ENCODE data around the gene TLCD5. TPM values are rescaled to one million over a fixed set of nuclear protein-coding genes. Genes with fewer than 3 reads are reported as not detected.

The TLCD5 gene
- total RNA-seq, 3 donors from 2014 or later, result 2.9 to 8.2 (median 6.9) TPM

DNA sequence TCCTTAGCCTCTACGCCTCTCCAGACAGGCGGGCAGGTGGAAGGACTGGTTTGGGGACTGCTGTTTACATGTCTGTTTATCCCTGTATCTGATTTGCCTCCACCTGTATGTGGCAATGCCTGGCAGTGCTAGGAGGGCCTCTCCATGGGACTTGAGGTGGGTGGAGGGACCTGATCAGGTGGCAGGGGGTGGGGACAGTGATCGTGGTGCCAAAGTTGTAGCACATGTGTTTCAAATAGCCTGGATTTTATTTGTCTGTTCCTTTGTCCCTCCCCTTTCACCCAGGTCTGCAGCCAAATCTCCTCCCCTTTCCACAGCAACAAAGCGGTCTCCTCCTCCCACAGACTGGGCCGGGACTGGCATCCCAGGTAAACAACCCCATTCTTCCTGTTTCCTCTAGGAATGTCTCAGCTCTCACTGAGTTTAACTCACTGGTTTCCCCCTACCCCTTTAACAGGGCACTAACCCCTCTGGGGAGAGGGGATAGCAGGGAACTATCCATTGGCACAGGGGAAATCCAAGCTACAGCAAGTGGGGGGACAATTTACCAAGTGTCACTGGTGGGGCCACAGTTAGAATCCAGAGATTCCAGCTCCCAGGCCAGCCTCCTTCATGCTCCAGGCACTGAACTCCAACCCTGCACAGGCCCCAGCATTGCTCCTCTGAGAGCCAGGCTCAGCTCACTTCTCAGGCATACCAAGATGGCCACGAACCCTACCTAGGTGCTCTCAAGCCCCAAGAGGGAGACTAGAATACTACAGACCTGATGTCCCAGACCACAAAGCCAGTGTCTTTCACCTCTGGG is 22.9 kb upstream of the TLCD5 start:
- Histone ChIP-seq H3K36me3 (no peaks in the 10 kb centered on the region), H3K27ac (peak overlapping the region; percentile 70 to 93)

DNA sequence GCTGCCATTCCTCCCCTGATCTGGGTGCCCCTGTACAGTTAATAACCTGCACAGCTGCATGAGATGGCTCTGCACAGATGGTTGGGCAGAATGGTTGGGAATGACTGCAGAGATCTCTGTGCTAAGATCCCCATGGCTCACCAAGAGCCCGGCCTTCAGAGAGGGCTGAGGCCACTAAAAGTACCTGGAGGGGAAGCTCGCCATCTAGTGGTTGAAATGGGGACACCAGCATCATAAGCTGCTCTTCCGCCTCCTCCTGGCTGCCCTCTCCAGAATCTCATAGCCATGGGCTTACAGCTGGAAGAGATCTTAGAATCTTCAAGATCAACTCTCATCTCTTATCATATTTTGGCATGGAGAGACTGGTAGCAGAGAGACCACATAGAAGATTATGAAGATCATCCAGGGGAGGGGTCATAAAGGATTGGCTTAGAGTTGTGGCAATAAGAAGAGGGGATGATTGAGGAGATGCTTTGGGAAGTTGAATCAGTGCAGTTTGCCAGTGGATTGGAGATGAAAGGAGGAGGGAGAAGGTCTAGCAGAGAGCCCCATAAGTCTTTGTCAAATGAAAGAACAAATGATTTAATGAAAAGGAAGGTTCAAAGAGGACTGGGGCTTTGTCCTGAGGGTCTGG is 22.0 kb upstream of the TLCD5 start:
- intact Hi-C loops (cut with DNase I; ENCODE audit: low total_unique reads), result no loop called here
- peak overlapping the region; percentile 70 to 93 for H3K27ac ChIP-seq

More for the DNA sequence above, 22.9 kb upstream of the TLCD5 start:
- Histone ChIP-seq H3K4me3 (no peak overlapping the region), H3K4me1 (peaks cover 0 to 17% of the 10 kb centered on the region in 2 donors), H3K9me3 (no peaks in the 10 kb centered on the region), H3K27me3 (no peaks in the 10 kb centered on the region)
- TF ChIP-seq, protein P1, sequence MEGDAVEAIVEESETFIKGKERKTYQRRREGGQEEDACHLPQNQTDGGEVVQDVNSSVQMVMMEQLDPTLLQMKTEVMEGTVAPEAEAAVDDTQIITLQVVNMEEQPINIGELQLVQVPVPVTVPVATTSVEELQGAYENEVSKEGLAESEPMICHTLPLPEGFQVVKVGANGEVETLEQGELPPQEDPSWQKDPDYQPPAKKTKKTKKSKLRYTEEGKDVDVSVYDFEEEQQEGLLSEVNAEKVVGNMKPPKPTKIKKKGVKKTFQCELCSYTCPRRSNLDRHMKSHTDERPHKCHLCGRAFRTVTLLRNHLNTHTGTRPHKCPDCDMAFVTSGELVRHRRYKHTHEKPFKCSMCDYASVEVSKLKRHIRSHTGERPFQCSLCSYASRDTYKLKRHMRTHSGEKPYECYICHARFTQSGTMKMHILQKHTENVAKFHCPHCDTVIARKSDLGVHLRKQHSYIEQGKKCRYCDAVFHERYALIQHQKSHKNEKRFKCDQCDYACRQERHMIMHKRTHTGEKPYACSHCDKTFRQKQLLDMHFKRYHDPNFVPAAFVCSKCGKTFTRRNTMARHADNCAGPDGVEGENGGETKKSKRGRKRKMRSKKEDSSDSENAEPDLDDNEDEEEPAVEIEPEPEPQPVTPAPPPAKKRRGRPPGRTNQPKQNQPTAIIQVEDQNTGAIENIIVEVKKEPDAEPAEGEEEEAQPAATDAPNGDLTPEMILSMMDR (IDR thresholded peaks at IDR 0.05), result no peak
- peak in 1 of 3 donors; percentile 57 for TF ChIP-seq POLR2AphosphoS5 (IDR thresholded peaks at IDR 0.05)
- peak; percentile 90 to 92 for DNase-seq (ENCODE audit: low spot score in 2 of 2)
- intact Hi-C loops (cut with DNase I; ENCODE audit: low total_unique reads), result no loop called here

DNA sequence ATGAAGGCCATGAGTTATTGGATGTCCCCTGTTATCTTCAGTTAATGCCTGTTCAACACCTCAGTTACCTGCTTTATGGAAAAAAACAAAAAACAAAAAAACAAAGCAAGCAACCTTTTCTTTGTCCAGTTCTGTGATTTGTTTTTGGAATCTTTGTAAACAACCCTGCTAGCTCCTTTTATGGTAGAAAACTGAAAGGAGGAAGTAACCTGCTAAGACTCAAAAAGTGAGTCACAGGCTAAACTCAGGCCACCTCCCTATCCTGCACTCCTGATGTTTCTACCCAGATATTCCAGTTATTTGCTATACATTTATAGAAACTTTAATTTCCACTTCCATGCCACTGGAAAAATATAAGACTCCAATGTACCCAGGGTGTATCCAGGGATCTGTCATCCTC is 20.6 kb upstream of the TLCD5 start:
- Histone ChIP-seq H3K27ac (peak overlapping the region; percentile 70 to 93), H3K4me3 (no peak overlapping the region), H3K9me3 (no peaks in the 10 kb centered on the region), H3K4me1 (peaks cover 0 to 17% of the 10 kb centered on the region in 2 donors), H3K36me3 (no peaks in the 10 kb centered on the region), H3K27me3 (no peaks in the 10 kb centered on the region)
- no peak for DNase-seq (ENCODE audit: low spot score in 2 of 2)
- intact Hi-C loops (cut with DNase I; ENCODE audit: low total_unique reads), result no loop called here
- TF ChIP-seq POLR2AphosphoS5 (IDR thresholded peaks at IDR 0.05) (no peak), POLR2A (IDR thresholded peaks at IDR 0.05) (no peak)
- TF ChIP-seq, protein P1 (IDR thresholded peaks at IDR 0.05), result no peak

More for the DNA sequence above, 22.0 kb upstream of the TLCD5 start:
- H3K36me3 ChIP-seq, result no peaks in the 10 kb centered on the region
- peaks cover 0 to 17% of the 10 kb centered on the region in 2 donors for H3K4me1 ChIP-seq
- no peaks in the 10 kb centered on the region for H3K27me3 ChIP-seq
- no peak for DNase-seq (ENCODE audit: low spot score in 2 of 2)
- no peaks in the 10 kb centered on the region for H3K9me3 ChIP-seq
- no peak for TF ChIP-seq POLR2AphosphoS5 (IDR thresholded peaks at IDR 0.05)
- TF ChIP-seq, protein P1 (IDR thresholded peaks at IDR 0.05), result peak; percentile 44 to 79 (median 64)
- TF ChIP-seq POLR2A (IDR thresholded peaks at IDR 0.05), result no peak
- H3K4me3 ChIP-seq, result no peak overlapping the region

DNA sequence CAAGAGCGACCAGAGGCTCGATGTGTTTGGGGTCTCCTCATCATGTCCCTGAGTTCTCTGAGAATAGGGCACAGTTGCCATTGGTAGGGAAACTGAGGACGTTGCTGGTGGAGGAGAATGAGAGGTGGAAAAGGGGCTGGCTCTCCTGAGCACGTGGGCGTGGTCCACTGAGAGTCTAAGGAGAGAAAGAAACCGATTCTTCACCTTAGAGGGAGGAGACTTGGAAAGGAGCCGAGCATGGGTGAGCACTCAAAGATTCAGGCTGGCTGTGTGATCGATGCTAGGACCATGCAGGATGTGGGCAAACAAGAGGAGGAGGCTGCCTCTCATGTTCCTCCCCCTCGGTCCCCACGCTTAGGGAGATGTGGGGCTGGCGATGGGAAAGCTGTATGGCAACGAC is 19.8 kb upstream of the TLCD5 start:
- Histone ChIP-seq H3K4me1 (peaks cover 0 to 17% of the 10 kb centered on the region in 2 donors), H3K36me3 (no peaks in the 10 kb centered on the region), H3K4me3 (no peak overlapping the region), H3K9me3 (no peaks in the 10 kb centered on the region), H3K27ac (peak overlapping the region; percentile 68 to 93), H3K27me3 (no peaks in the 10 kb centered on the region)
- TF ChIP-seq POLR2A (IDR thresholded peaks at IDR 0.05) (no peak), POLR2AphosphoS5 (IDR thresholded peaks at IDR 0.05) (no peak)
- TF ChIP-seq, protein P1 (IDR thresholded peaks at IDR 0.05), result no peak
- no peak for DNase-seq (ENCODE audit: low spot score in 2 of 2)
- intact Hi-C loops (cut with DNase I; ENCODE audit: low total_unique reads), result no loop called here
